ENCODE data around the gene RBM20. TPM values are rescaled to one million over a fixed set of nuclear protein-coding genes. Genes with fewer than 3 reads are reported as not detected.
"Not testable (repeated sequence)": the region's sequence is repeated elsewhere in the genome, so short reads cannot be mapped to it uniquely, and the experiment has no call there.

The RBM20 gene
- total RNA-seq, 2 experiments from 2014 or later: 0.03 TPM; not detected in 1

DNA sequence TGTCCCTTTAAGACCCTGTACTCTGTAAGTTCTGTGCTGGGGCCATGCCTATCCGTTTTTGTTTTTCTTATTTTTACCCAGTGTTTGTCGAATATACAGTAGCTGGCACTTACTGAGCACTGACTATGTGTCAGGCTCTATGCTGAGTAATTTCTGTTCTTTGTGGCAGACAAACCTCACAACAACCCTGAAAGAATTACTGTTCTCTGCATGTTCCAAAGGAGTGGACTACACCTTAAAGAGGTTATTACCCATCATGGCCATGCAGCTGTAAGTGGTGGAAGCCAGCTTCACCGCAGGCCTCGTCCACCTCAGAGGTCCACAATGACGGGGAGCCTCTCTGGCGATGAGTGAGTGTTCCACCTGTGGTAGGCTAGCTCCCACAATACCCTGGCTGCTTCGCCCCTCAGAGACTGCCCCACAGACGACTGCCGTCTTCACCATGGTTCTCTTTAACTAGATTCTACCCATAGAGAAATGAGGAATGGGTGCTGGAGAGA lies 30.1 kb upstream of the RBM20 start:
- CTCF ChIA-PET: interaction anchor here (1.2 to 3.0 kb wide), 2 partner anchors 58 to 67 kb away, joined by 4 to 14 read pairs; no protein-coding TSS in a partner anchor
- Mint-ChIP-seq H3K9me3 (ENCODE audit: insufficient read depth) (no peaks in the 10 kb centered on the region), H3K27ac (no peak overlapping the region), H3K4me3 (no peak overlapping the region), H3K27me3 (ENCODE audit: low read depth) (no peaks in the 10 kb centered on the region), H3K4me1 (ENCODE audit: low read depth) (peaks cover 64% of the 10 kb centered on the region), H3K36me3 (ENCODE audit: low read depth) (peaks cover 2% of the 10 kb centered on the region)
- POLR2A ChIA-PET: no interaction called here
- DNase-seq (no peak), ATAC-seq (no peak)

DNA sequence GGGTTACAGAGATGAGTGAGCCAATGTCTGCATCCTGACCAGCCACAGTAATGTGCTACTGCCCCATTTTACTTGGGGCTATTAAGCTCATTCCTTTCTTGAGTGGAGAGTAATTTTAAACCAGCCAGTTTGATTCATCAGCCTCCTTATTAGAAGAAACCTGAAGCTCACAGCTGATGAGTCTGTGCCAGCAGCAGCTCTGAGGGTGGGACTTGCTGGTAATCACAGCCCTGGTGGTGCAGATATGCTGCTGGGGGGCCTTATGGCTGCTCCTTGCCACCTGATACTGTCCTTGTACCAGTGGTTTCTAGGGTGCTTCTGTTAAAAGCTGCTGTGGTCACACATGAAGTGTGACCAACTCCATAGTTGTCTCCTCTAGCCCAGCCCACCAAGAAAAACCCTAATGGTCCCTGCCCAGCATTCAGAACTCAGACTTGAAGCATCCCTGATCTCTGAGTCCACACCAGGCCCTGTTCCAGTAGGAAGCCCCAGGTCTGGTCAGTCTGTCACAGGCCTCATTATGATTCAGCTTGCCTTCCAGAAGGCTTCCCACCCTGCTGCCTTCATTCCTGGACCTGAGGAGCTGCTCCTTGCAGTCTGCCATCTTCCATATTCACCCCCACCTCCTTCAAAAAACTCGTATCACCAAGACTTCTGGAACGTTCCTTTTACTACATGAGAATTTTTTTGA lies 28.9 kb upstream of the RBM20 start:
- ChIA-PET POLR2A (no interaction called here), CTCF (interaction anchor here (0.6 to 3.0 kb wide), 6 partner anchors 16 to 283 kb away, joined by 3 to 14 read pairs (median 3); no protein-coding TSS in a partner anchor)
- H3K27me3 Mint-ChIP-seq (ENCODE audit: low read depth): no peaks in the 10 kb centered on the region
- no peaks in the 10 kb centered on the region for H3K36me3 Mint-ChIP-seq (ENCODE audit: low read depth)
- peaks cover 60% of the 10 kb centered on the region for H3K4me1 Mint-ChIP-seq (ENCODE audit: low read depth)
- no peaks in the 10 kb centered on the region for H3K9me3 Mint-ChIP-seq (ENCODE audit: insufficient read depth)
- H3K4me3 Mint-ChIP-seq: no peak overlapping the region
- no peak overlapping the region for H3K27ac Mint-ChIP-seq
- ATAC-seq: no peak
- DNase-seq: no peak

DNA sequence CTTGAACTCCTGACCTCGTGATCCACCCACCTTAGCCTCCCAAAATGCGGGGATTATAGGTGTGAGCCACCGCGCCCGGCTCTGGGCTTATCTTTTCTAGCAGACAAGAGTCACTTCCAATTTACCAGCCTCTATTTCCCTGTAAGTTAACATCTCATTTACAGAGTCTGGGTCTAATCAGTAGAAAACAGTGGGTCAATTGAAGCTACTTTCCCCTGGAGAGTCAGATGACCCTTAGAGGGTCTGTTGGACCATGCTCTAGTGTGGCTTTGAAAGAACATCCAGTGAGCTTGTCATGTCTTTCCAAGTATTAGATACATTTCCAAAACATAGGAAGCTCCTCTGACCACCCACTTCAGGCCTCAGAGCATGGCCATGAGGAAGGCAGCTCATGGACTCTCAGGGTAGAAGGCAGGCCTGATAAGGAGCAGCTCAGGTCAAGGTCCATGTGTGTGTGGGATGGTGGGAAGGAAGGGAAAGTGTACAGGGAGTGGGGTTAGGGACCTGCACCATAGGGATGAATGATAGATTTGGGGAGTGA lies 27.6 kb upstream of the RBM20 start:
- CTCF ChIA-PET: interaction anchor here (0.7 to 3.5 kb wide), 4 partner anchors 55 to 64 kb away, joined by 3 to 17 read pairs (median 9); no protein-coding TSS in a partner anchor
- no peak for DNase-seq
- H3K36me3 Mint-ChIP-seq (ENCODE audit: low read depth): no peaks in the 10 kb centered on the region
- peaks cover 49% of the 10 kb centered on the region for H3K4me1 Mint-ChIP-seq (ENCODE audit: low read depth)
- no peaks in the 10 kb centered on the region for H3K27me3 Mint-ChIP-seq (ENCODE audit: low read depth)
- POLR2A ChIA-PET: no interaction called here
- no peak overlapping the region for H3K27ac Mint-ChIP-seq
- H3K9me3 Mint-ChIP-seq (ENCODE audit: insufficient read depth): no peaks in the 10 kb centered on the region
- no peak overlapping the region for H3K4me3 Mint-ChIP-seq
- no peak for ATAC-seq

DNA sequence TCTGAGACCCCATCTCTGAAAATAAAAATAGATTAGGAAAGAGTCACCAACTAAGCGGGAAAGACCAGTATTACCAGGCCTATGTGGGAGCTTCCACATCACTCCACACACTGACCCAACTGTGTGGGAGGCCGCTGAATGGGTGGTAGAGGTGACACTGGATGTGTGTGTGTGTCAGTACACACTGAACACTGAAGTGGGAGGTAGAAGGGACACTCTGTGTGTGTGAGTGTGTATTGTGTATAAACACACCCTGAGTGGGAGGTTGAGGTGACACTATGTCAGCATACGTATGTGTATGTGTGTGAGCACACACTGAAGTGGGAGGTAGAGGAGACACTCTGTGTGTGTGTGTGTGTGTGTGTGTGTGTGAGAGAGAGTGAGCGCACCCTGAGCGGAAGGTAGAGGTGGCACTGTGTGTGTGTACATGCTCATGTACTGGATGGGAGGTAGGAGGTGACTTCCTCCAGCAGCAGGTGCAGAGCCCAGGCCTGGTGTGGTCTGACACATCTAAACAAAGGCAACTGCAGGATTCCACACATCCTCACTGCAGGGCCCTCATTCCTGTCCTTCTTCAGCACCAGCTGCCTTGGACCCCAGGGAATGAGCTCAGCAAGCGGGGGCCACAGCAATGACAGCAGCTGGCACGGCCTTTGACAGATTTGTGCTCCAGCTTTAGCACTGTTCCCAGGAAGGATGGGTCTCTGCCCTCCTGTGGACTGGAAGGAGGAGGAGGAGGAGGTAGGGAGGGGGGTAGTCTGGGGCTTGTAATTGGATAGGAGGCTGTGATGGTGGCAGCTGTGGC lies 26.5 kb upstream of the RBM20 start:
- peak overlapping the region; percentile 35 for H3K27ac Mint-ChIP-seq
- CTCF ChIA-PET: interaction anchor here (0.9 to 3.5 kb wide), 5 partner anchors 7 to 459 kb away, joined by 3 to 17 read pairs (median 6); partner anchors contain the start of gene ADRA2A
- H3K9me3 Mint-ChIP-seq (ENCODE audit: insufficient read depth): no peaks in the 10 kb centered on the region
- H3K36me3 Mint-ChIP-seq (ENCODE audit: low read depth): no peaks in the 10 kb centered on the region
- no peak overlapping the region for H3K4me3 Mint-ChIP-seq
- POLR2A ChIA-PET: no interaction called here
- DNase-seq (no peak), ATAC-seq (peak; percentile 51)
- no peaks in the 10 kb centered on the region for H3K27me3 Mint-ChIP-seq (ENCODE audit: low read depth)
- peaks cover 40% of the 10 kb centered on the region for H3K4me1 Mint-ChIP-seq (ENCODE audit: low read depth)

DNA sequence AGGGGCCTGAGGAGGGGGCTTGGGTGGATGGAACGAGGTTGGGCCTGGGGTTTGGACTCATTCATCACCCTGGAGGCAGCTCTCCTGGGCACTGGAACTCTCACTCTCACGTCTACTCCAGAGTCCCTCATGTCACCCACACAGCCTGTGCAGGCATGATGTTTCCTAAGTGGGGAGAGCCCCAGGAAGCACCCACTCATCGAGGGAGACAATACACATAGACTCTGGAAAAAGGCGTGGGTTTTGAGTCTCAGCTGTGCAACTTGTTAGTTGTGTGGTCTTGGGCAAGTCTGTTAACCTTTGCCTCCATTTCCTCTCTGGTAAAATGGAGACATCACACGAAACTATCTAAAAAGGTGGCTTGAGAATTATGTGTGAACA lies 25.9 kb upstream of the RBM20 start:
- DNase-seq: no peak
- peak; percentile 22 for ATAC-seq
- H3K9me3 Mint-ChIP-seq (ENCODE audit: insufficient read depth): no peaks in the 10 kb centered on the region
- peaks cover 35% of the 10 kb centered on the region for H3K4me1 Mint-ChIP-seq (ENCODE audit: low read depth)
- H3K36me3 Mint-ChIP-seq (ENCODE audit: low read depth): no peaks in the 10 kb centered on the region
- CTCF ChIA-PET: interaction anchor here (0.9 to 3.5 kb wide), 4 partner anchors 8 to 459 kb away, joined by 3 to 17 read pairs (median 10); partner anchors contain the start of gene ADRA2A
- H3K27me3 Mint-ChIP-seq (ENCODE audit: low read depth): no peaks in the 10 kb centered on the region
- no peak overlapping the region for H3K4me3 Mint-ChIP-seq
- peak overlapping the region; percentile 35 for H3K27ac Mint-ChIP-seq
- POLR2A ChIA-PET: no interaction called here

DNA sequence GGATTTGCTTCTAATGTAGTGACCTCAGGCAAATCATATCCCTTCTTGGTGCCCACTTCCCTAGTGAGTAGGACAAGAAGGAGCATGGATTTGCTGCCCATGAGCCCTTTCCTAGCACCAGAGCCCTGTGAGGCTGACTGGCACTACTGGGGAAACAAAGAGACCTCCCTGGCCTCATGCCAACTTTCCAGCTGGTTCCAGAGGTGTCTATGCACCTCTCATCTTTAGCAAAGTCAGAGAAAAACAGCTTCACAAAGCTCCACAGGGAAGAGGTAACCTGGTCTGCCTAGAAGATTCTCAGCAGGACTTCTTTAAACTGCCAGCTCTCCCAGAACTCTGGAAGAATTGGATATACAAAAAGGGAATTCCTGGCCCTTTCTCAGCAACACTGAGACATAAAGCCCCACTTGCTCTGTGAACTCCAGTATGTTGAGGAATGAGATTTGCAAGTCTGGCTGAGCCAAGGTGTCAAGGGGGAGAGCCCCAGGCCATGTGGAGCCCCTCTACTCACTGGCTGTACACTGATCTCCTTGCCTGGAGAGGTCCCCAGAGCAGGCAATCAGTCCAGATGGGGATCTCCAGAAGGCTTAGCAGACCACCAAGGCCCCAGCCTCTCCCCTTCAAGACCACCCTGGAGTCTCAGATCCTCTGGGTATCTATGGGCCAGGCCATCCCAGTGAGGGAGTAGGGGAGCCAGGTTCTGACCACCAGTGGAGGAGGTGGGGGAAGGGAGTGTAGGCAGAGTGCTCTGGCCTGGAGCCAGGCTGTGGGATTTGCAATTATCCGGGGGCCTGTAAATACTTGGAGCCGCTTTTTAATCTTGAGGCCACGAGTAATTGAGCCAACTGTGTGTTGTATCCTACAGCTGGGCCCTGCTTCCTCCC lies 24.4 kb upstream of the RBM20 start:
- ChIA-PET POLR2A (no interaction called here), CTCF (interaction anchor here (0.9 to 3.5 kb wide), 4 partner anchors 8 to 52 kb away, joined by 3 to 17 read pairs (median 8); no protein-coding TSS in a partner anchor)
- H3K9me3 Mint-ChIP-seq (ENCODE audit: insufficient read depth): no peaks in the 10 kb centered on the region
- no peak overlapping the region for H3K27ac Mint-ChIP-seq
- no peak overlapping the region for H3K4me3 Mint-ChIP-seq
- peaks cover 3% of the 10 kb centered on the region for H3K27me3 Mint-ChIP-seq (ENCODE audit: low read depth)
- H3K36me3 Mint-ChIP-seq (ENCODE audit: low read depth): no peaks in the 10 kb centered on the region
- DNase-seq: no peak
- ATAC-seq: no peak
- H3K4me1 Mint-ChIP-seq (ENCODE audit: low read depth): peaks cover 27% of the 10 kb centered on the region

DNA sequence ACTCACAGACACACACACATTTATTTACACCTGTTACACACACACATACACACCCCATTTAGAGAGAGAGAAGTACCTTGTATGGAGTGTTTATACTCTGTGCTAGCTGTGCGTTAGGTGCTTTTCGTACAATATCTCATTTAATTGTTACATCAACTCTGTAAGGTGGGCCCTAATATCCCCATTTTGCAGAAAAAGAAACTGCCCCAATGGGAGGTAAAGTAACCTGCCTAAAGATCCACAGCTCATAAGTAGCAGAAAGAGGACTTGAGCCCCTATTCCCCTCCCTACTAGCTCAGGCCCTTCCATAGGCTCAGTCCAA lies 23.8 kb upstream of the RBM20 start:
- DNase-seq: no peak
- ATAC-seq: no peak
- Mint-ChIP-seq H3K27me3 (ENCODE audit: low read depth) (peaks cover 5% of the 10 kb centered on the region), H3K9me3 (ENCODE audit: insufficient read depth) (no peaks in the 10 kb centered on the region), H3K27ac (no peak overlapping the region), H3K4me1 (ENCODE audit: low read depth) (peaks cover 24% of the 10 kb centered on the region), H3K36me3 (ENCODE audit: low read depth) (no peaks in the 10 kb centered on the region), H3K4me3 (no peak overlapping the region)
- ChIA-PET CTCF (interaction anchor here (1.3 to 2.8 kb wide), 2 partner anchors 8 to 10 kb away, joined by 3 to 13 read pairs; no protein-coding TSS in a partner anchor), POLR2A (no interaction called here)

DNA sequence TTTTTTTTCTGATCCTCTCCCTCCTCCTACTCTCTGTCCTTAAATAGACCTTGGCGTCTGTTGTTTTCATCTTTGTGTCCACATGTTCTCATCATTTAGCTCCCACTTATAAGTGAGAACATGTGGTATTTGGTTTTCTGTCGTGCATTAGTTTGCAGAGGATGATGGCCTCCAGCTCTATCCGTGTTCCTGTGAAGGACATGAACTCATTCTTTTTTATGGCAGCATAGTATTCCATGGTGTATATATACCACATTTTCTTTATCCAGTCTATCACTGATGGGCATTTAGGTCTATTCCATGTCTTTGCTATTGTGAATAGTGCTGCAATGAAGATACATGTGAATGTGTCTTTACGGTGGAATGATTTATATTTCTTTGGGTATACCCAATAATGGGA lies 20.8 kb upstream of the RBM20 start:
- H3K9me3 Mint-ChIP-seq (ENCODE audit: insufficient read depth); H3K27ac Mint-ChIP-seq; H3K4me3 Mint-ChIP-seq; ATAC-seq; H3K4me1 Mint-ChIP-seq (ENCODE audit: low read depth); POLR2A ChIA-PET; DNase-seq; H3K36me3 Mint-ChIP-seq (ENCODE audit: low read depth): not testable (repeated sequence)
- CTCF ChIA-PET: interaction anchor here (0.7 to 2.5 kb wide), 3 partner anchors 12 to 49 kb away, joined by 3 to 10 read pairs (median 7); no protein-coding TSS in a partner anchor
- H3K27me3 Mint-ChIP-seq (ENCODE audit: low read depth): peaks cover 12% of the 10 kb centered on the region

DNA sequence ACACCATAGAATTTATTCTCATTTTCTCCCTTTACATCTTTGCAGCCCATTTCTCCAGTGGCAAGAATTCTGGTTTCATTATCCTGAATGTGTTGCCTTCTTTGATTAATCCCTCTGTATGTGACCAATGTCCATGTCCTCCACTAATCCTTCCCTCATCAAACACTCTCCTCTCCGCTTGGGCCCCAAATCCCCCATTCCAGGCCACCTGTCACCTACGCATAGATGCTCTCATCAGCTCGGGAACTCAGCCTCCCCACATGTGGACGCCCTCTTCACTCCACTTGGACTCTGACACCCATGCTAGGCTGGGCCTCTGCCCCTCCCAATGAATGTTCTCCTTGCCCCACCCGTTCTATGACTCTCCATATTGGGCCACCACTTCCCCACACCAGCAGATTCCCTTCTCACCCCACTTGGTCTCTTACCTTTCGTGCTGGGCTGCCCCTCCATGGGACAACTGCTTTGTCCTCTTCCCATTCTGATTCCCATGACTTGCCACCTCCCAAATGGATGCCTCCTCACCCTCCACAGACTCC lies 18.7 kb upstream of the RBM20 start:
- Mint-ChIP-seq H3K4me3 (no peak overlapping the region), H3K27ac (no peak overlapping the region), H3K36me3 (ENCODE audit: low read depth) (no peaks in the 10 kb centered on the region), H3K27me3 (ENCODE audit: low read depth) (peaks cover 17% of the 10 kb centered on the region), H3K4me1 (ENCODE audit: low read depth) (no peaks in the 10 kb centered on the region), H3K9me3 (ENCODE audit: insufficient read depth) (no peaks in the 10 kb centered on the region)
- ATAC-seq (no peak), DNase-seq (no peak)
- POLR2A ChIA-PET: no interaction called here
- CTCF ChIA-PET: no interaction called here

DNA sequence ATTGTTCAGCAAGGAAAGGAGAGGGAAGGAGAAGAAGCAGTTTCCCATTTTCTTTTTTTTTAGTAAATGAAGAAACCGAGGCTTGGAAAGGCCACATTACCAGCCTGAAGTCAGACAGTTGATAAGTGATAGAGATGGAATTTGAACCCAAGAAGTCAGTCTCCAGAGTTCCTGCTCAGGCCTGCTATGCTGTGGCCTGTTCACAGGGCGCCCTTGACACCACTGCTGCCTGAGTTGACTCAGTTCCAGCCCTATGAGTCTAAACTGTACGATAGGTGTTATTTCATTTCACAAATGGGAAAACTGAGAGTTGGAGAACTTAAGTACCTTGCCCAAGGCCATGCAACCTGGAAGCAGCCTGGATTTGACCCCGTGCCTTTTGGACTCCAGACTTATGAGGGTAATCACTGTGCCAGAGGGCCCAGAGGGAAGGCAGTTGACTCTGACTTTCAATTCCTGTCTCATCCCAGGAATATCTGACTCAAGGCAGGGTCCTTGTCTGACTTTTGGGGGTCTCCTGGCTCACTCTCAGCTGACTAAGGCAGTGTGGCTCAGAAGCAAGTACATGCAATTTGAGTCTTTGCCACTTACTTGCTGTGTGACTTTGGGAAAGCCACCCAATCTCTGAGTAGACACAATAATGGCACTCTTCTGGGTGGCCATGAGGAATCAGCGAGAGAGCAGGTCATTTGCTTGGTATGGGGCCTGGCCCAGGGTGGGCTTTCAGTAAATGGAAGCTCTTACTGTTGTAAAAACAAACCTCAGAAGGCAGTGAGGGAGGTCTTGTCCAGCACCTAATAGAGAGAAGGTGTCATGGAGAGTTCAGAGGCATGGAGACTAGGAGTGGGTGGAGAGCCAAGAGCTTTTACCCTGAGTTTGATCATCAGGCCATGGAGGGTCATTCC lies 17.9 kb upstream of the RBM20 start:
- H3K27me3 Mint-ChIP-seq (ENCODE audit: low read depth): peaks cover 17% of the 10 kb centered on the region
- H3K4me1 Mint-ChIP-seq (ENCODE audit: low read depth): no peaks in the 10 kb centered on the region
- no peaks in the 10 kb centered on the region for H3K36me3 Mint-ChIP-seq (ENCODE audit: low read depth)
- POLR2A ChIA-PET: no interaction called here
- CTCF ChIA-PET: no interaction called here
- no peaks in the 10 kb centered on the region for H3K9me3 Mint-ChIP-seq (ENCODE audit: insufficient read depth)
- ATAC-seq (no peak), DNase-seq (no peak)
- H3K4me3 Mint-ChIP-seq: no peak overlapping the region
- no peak overlapping the region for H3K27ac Mint-ChIP-seq

Measured in activated CD8-positive, alpha-beta T cell treated with anti-CD3 and anti-CD28 coated beads, Interleukin-2, amount 10 ng/mL, durations not matched to agents 7 days and 5 days (primary cell).